Activated B cell treated with CpG ODN at 0.5 μM for 24 hours (primary cell): ENCODE measurements around the gene LMTK2. TPM values are rescaled to one million over a fixed set of nuclear protein-coding genes. Genes with fewer than 3 reads are reported as not detected.

ENCODE experiments used
- ATAC-seq: fragments of 200-7000 bp; cut with Tn5 transposase; one replicate; pipeline ENCODE4 v1.10.0; 2021; ENCODE audit warnings: low read depth, mild to moderate bottlenecking, moderate library complexity
- CTCF ChIA-PET: fragments of 350-600 bp; sonication (Branson Sonifier 250); formaldehyde crosslinking; loops from one replicate; lab custom pipeline; 2021; ENCODE audit warnings: antibody characterized with exemption; lab: Charles Lee
- POLR2A ChIA-PET: fragments of 350-600 bp; sonication (Branson Sonifier 250); formaldehyde crosslinking; loops from one replicate; lab custom pipeline; 2021; ENCODE audit warnings: antibody characterized with exemption; lab: Charles Lee
- DNase-seq: peaks from one replicate; pipeline ENCODE4 v3.0.0; 2022
- H3K27ac Mint-ChIP-seq: one replicate; pipeline ENCODE4 v1.8.0; 2020; ENCODE audit warnings: mixed read lengths
- H3K27me3 Mint-ChIP-seq: one replicate; pipeline ENCODE4 v1.8.0; 2021; ENCODE audit warnings: mixed read lengths
- H3K36me3 Mint-ChIP-seq: one replicate; pipeline ENCODE4 v1.8.0; 2021; ENCODE audit warnings: low read depth, mixed read lengths
- H3K4me1 Mint-ChIP-seq: one replicate; pipeline ENCODE4 v1.8.0; 2021; ENCODE audit warnings: mixed read lengths
- H3K4me3 Mint-ChIP-seq: one replicate; pipeline ENCODE4 v1.8.0; 2020; ENCODE audit warnings: mild to moderate bottlenecking, mixed read lengths
- H3K9me3 Mint-ChIP-seq: one replicate; pipeline ENCODE4 v1.8.0; 2020; ENCODE audit warnings: mixed read lengths
- CTCF ChIP-seq: fragments of 200-600 bp; IDR thresholded peaks from one replicate; pipeline ENCODE4 v1.8.0; 2022; ENCODE audit warnings: antibody characterized with exemption, mild to moderate bottlenecking
- intact Hi-C: fragments of 100-400 bp; cut with micrococcal nuclease; formaldehyde crosslinking; loops from one replicate; pipeline ENCODE4 v1.15.1; 2024
- total RNA-seq: library from RNA; stranded (reverse); gene quantifications from 2 replicates; pipeline ENCODE4 v1.2.3, GENCODE V29; 2022

LMTK2 gene
- total RNA-seq, 1 donor from 2014 or later = 9.6 TPM

DNA sequence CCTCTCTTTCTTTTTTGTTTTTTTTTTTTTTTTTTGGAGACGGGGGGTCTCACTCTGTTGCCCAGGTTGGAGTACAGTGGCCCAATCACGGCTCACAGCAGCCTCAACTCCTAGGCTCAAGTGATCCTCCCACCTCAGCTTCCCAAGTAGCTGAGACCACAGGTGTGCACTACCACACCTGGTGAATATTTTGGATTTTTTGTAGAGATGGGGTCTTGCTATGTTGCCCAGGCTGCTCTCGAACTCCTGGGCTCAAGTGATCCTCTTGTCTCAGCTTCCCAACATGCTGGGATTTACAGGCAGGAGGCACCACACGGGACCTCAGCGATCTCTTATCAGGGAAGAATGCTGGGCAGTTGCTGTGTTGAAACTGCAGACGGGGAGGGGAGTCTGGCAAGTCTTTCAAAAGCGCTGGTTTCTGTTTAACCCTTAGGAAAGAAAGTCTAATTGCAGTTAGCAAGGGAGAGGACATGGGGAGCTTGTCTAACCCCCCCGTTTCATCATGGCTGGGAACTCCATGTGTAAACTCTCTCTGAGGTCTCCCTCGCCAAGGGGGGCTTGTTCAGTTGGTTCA is 39.6 kb upstream of the LMTK2 start:
- no peak overlapping the region for H3K4me3 Mint-ChIP-seq
- no peak overlapping the region for H3K27ac Mint-ChIP-seq
- peaks cover 4% of the 10 kb centered on the region for H3K9me3 Mint-ChIP-seq
- intact Hi-C loops = no loop called here
- TF ChIP-seq CTCF = no peak
- peaks cover 9% of the 10 kb centered on the region for H3K27me3 Mint-ChIP-seq
- no peak for DNase-seq
- ChIA-PET POLR2A (no interaction called here), CTCF (no interaction called here)
- no peaks in the 10 kb centered on the region for H3K4me1 Mint-ChIP-seq
- no peaks in the 10 kb centered on the region for H3K36me3 Mint-ChIP-seq
- ATAC-seq = no peak

DNA sequence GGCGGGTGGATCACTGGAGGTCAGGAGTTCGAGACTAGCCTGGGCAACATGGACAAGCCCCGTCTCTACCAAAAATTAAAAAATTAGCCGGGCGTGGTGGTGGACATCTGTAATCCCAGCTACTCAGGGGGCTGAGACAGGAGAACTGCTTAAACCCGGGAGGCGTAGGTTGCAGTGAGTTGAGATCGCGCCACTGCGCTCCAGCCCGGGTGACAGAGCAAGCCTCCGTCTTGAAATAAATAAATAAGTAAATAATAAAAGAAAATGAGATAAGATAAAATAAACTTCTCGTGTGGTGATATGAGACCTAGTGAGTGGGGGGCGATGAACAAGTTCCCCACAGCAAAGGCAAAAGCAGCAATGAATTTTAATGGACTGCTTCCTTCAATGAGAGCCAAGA is 33.6 kb upstream of the LMTK2 start:
- ChIA-PET POLR2A (no interaction called here), CTCF (no interaction called here)
- TF ChIP-seq CTCF = no peak
- Mint-ChIP-seq H3K36me3 (no peaks in the 10 kb centered on the region), H3K9me3 (peaks cover 3% of the 10 kb centered on the region), H3K4me3 (no peak overlapping the region), H3K4me1 (no peaks in the 10 kb centered on the region), H3K27ac (no peak overlapping the region), H3K27me3 (peaks cover 15% of the 10 kb centered on the region)
- ATAC-seq (no peak), DNase-seq (no peak)
- intact Hi-C loops = no loop called here

- DNase-seq (no peak), ATAC-seq (no peak)
- Mint-ChIP-seq H3K27ac (no peak overlapping the region), H3K4me1 (no peaks in the 10 kb centered on the region), H3K36me3 (no peaks in the 10 kb centered on the region), H3K9me3 (peaks cover 3% of the 10 kb centered on the region), H3K27me3 (peaks cover 20% of the 10 kb centered on the region), H3K4me3 (no peak overlapping the region)
- ChIA-PET POLR2A (no interaction called here), CTCF (no interaction called here)
- intact Hi-C loops = no loop called here
- TF ChIP-seq CTCF = no peak
Measured at GRCh38 chr7:98075801-98076200, 30.9 kb upstream of the LMTK2 start.

DNA sequence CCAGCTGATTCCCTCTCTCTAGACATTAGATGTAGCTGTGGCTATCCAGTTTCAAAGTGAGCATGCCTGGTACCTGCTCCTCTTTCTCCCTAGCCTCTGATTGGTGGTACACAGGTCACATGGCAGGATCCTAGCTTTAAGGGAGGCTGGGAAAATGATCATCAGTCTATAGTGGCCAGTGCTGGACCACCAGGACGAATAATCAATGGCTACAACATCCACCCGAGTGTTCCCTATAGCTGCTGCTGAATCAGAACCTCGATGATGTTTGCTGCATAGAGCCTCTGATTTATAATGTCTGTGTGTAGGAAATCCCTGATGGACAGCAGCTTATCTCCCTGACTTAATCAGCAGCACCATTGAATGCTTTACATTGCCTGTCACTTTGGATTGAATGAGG is 28.9 kb upstream of the LMTK2 start:
- intact Hi-C loops = no loop called here
- no peak for TF ChIP-seq CTCF
- DNase-seq (no peak), ATAC-seq (no peak)
- Mint-ChIP-seq H3K27me3 (peaks cover 16% of the 10 kb centered on the region), H3K9me3 (peaks cover 3% of the 10 kb centered on the region), H3K27ac (no peak overlapping the region), H3K4me3 (no peak overlapping the region), H3K4me1 (no peaks in the 10 kb centered on the region), H3K36me3 (no peaks in the 10 kb centered on the region)
- ChIA-PET POLR2A (no interaction called here), CTCF (no interaction called here)

GRCh38 chr7:98078197-98078870 is 28.3 kb upstream of the LMTK2 start:
- DNase-seq = no peak
- Mint-ChIP-seq H3K9me3 (peaks cover 3% of the 10 kb centered on the region), H3K27ac (no peak overlapping the region), H3K36me3 (no peaks in the 10 kb centered on the region), H3K4me3 (no peak overlapping the region), H3K4me1 (no peaks in the 10 kb centered on the region), H3K27me3 (peaks cover 16% of the 10 kb centered on the region)
- no peak for ATAC-seq
- POLR2A ChIA-PET = no interaction called here
- TF ChIP-seq CTCF = no peak
- CTCF ChIA-PET = no interaction called here
- intact Hi-C loops = no loop called here
